Stimulated activated CD4-positive, alpha-beta T cell treated with anti-CD3 and anti-CD28 coated beads, Interleukin-12 subunit alpha, Interleukin-12 subunit beta, amount 100 ng/mL, for 24 hours (primary cell): ENCODE measurements around the gene ZNF823.
"Not testable (repeated sequence)": the region's sequence is repeated elsewhere in the genome, so short reads cannot be mapped to it uniquely, and the experiment has no call there.

ENCODE experiments used
- DNase-seq, 2 experiments: peaks; one replicate each; pipeline ENCODE4 v3.0.0-alpha.2; 2020; ENCODE audit warnings: low read depth in 2 of 2

ZNF823 gene

DNA sequence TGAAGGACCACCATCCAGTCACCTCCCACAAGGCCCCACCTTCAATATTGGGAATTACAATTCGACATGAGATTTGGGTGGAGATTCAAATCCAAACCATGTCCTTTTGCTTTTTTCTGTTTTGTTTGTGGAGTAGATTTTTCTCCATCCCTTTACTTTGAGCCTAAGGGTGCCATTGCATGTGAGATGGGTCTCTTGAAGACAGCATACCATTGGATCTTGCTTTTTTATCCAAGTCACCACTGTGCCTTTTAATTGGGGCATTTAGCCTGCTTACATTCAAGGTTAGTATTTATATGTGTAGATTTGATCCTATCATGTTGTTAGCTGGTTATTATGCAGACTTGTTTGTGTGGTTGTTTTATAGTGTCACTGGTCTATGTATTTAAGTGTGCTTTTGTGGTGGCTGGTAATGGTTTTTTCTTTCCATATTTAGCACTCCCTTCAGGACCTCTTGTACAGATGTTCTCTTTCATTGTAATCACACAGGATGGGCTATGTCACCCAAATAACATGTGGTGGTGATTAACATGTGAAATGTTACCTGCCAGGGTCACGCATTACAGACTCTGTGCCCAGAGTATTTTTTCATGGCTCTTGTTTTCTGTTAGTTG lies 58.0 kb downstream of the ZNF823 start:
- DNase-seq, result no peak

GRCh38 chr19:11678504-11678903 lies 60.2 kb downstream of the ZNF823 start:
- no peak for DNase-seq

DNA sequence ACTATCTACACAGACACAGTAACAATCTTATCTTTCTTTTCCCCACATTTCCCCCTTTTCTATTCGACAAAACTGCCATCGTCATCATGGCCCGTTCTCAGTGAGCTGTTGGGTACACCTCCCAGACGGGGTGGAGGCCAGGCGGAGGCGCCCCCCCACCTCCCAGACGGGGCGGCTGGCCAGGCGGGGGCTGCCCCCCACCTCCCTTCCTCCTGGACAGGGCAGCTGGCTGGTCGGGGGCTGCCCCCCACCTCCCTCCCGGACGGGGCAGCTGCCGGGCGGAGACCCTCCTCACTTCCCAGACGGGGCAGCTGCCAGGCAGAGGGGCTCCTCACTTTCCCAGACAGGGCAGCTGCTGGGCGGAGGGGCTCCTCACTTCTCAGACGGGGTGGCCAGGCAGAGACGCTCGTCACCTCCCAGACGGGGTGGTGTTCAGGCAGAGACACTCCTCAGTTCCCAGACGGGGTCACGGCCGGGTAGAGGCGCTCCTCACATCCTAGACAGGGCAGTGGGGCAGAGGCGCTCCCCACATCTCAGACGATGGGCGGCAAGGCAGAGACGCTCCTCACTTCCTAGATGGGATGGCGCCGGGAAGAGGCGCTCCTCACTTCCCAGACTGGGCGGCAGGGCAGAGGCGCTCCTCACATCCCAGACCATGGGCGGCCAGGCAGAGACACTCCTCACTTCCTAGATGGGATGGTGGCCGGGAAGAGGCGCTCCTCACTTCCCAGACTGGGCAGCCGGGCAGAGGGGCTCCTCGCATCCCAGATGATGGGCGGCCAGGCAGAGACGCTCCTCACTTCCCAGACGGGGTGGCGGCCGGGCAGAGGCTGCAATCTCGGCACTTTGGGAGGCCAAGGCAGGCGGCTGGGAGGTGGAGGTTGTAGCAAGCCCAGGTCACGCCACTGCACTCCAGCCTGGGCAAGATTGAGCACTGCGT lies 61.8 kb downstream of the ZNF823 start:
- DNase-seq, result not testable (repeated sequence)

DNA sequence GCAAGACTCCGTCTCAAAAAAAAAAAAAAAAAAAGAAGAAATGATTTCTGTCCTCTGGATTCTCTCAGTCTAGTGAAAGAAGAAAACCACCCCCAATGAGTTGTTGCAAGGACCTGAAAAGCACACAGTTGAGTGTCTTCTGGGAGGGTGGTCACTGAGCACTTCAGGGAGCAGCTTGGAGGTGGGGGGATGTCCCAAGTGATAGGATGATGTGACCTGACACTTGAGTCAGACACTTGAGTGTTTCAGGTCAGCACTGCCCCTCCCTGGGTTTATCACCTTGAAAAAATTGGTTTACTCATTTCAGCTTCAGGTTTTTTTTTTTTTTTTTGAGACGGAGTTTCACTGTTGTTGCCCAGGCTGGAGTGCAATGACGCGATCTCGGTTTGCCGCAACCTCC lies 63.2 kb downstream of the ZNF823 start:
- DNase-seq, result no peak

DNA sequence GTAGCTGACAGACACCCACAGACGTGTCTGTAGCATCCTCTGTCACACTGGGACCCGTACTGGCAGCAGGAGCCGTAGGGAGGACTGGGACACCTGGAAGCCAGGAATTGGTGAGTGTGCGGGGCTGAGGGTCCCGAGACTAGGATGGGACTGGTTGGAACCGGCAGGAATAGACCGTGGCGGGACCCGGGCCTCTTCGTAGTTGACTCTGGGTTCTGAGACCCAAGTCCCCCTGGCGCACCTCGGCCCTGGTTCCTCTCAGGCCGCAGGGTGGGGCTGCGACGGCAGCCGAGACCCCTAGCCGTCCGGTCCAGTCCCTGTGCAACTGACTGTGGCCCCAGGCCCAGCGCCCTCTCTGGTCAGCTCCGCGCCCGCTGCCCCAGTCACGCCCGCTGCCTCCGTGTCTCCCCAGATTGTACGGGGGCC lies 64.7 kb downstream of the ZNF823 start:
- DNase-seq, result no peak

DNA sequence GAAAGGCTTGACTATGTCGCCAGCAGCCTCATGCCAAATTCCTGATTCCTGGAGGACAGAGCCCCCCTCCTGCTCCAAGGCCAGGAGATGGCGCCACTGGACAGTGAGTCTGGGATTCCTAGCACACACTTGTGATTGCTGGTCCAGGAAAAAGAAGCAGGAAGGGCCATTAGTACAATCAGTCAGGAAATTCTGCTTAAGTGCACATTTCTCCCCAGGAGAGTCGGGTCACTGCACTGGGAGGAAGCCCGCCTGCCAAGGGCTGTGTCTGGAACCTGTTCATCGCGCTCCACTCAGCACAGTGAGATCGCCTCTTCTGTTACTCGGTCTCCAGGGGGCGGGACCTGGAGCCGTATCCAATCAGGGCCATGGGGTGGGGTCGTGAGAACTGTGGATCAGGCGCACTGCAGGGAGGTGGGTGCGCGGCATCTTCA lies 65.1 kb downstream of the ZNF823 start:
- DNase-seq, result no peak
